Endothelial cell of umbilical vein (primary cell): ENCODE data around the gene BLOC1S6. TPM values are rescaled to one million over a fixed set of nuclear protein-coding genes. Genes with fewer than 3 reads are reported as not detected.

ENCODE experiments used
- BruUV-seq: library from RNA; stranded (reverse); fragments of 400-500 nt; replicated peaks from 2 replicates; lab custom pipeline; 2021; lab: Mats Ljungman, UMichigan
- CTCF ChIA-PET: fragments of 300-600, 350-600 bp; sonication (Branson Sonifier 250); formaldehyde crosslinking; loops from one replicate; lab custom pipeline; 2021; ENCODE audit warnings: antibody characterized with exemption, inconsistent platforms; lab: Charles Lee
- POLR2A ChIA-PET: fragments of 300-600, 350-600 bp; sonication (Branson Sonifier 250); formaldehyde crosslinking; loops from one replicate; lab custom pipeline; 2021; ENCODE audit warnings: antibody characterized with exemption, inconsistent platforms; lab: Charles Lee
- DNase-seq: peaks from one replicate; pipeline ENCODE4 v3.0.0-alpha.2; 2011; ENCODE audit warnings: low read depth, low spot score
- FAIRE-seq: peaks from 2 replicates; lab custom pipeline; 2011; peaks lifted over from hg19 to GRCh38; lab: Jason Lieb, UNC
- H2AFZ ChIP-seq: 2 replicates; pipeline ENCODE4 v1.6.0; 2012; ENCODE audit warnings: low read depth, low read length, control low read depth, inconsistent platforms
- H3K27ac ChIP-seq: 2 replicates; pipeline ENCODE4 v1.5.1; 2011; ENCODE audit warnings: low read depth, mild to moderate bottlenecking, control low read depth, low read length, moderate library complexity; ENCODE audit not compliant: insufficient read depth
- H3K27me3 ChIP-seq, 2 experiments: 2 replicates each; pipeline versions ENCODE4 v1.6.0 to v1.6.1; 2011; ENCODE audit warnings: low read length in 2 of 2, mixed read lengths in 1 of 2; ENCODE audit not compliant: control insufficient read depth in 2 of 2, insufficient read depth in 2 of 2
- H3K36me3 ChIP-seq, 2 experiments: 2 replicates in 1 of 2; 3 replicates in 1 of 2; pipeline ENCODE4 v1.5.1; 2011; ENCODE audit warnings: low read length in 2 of 2, mild to moderate bottlenecking in 1 of 2, moderate library complexity in 1 of 2; ENCODE audit not compliant: control insufficient read depth in 2 of 2, insufficient read depth in 2 of 2; ENCODE audit errors: extremely low read depth in 1 of 2
- H3K4me1 ChIP-seq: 3 replicates; pipeline ENCODE4 v1.5.1; 2011; ENCODE audit warnings: mild to moderate bottlenecking, low read length; ENCODE audit not compliant: control insufficient read depth, insufficient read depth; ENCODE audit errors: extremely low read depth
- H3K4me2 ChIP-seq: 2 replicates; pipeline ENCODE4 v1.6.1; 2011; ENCODE audit warnings: low read length, control low read depth, mixed read lengths; ENCODE audit not compliant: insufficient read depth
- H3K4me3 ChIP-seq, 3 experiments: fragments of 200-600 bp in 1 of 3; sonication (generic), shearing (Covaris generic) in 1 of 3; replicated peaks in 1 of 3; 2 replicates each; pipeline ENCODE4 v1.5.1; 2011 to 2016; ENCODE audit warnings: control low read depth in 3 of 3, low read length in 3 of 3, mild to moderate bottlenecking in 2 of 3, inconsistent platforms in 1 of 3, low read depth in 1 of 3, moderate library complexity in 1 of 3; ENCODE audit not compliant: insufficient read depth in 1 of 3
- H3K79me2 ChIP-seq: 2 replicates; pipeline ENCODE4 v1.6.0; 2012; ENCODE audit warnings: low read length, inconsistent platforms; ENCODE audit not compliant: control insufficient read depth, insufficient read depth
- H3K9ac ChIP-seq: replicated peaks from 2 replicates; pipeline ENCODE3; 2011; ENCODE audit warnings: low read length, control low read depth; ENCODE audit not compliant: insufficient read depth; ENCODE audit errors: extremely low read depth
- H3K9me1 ChIP-seq: replicated peaks from 3 replicates; pipeline ENCODE4 v1.6.0; 2011; ENCODE audit warnings: mild to moderate bottlenecking, low read length; ENCODE audit not compliant: control insufficient read depth, insufficient read depth; ENCODE audit errors: extremely low read depth
- H3K9me3 ChIP-seq: replicated peaks from 2 replicates; pipeline ENCODE4 v1.5.1; 2012; ENCODE audit warnings: low read length, inconsistent platforms; ENCODE audit not compliant: control insufficient read depth, insufficient read depth
- H4K20me1 ChIP-seq: replicated peaks from 2 replicates; pipeline ENCODE3; 2011; ENCODE audit warnings: mild to moderate bottlenecking, low read length; ENCODE audit not compliant: control insufficient read depth, insufficient read depth; ENCODE audit errors: extremely low read depth
- EZH2 ChIP-seq: IDR thresholded peaks from 2 replicates; pipeline ENCODE4 v1.6.1; 2012; ENCODE audit warnings: borderline replicate concordance, low read depth, mild to moderate bottlenecking, moderate library complexity, low read length, inconsistent platforms; ENCODE audit not compliant: severe bottlenecking
- FOS ChIP-seq: IDR thresholded peaks from 2 replicates; pipeline ENCODE4 v1.6.1; 2011; ENCODE audit warnings: mild to moderate bottlenecking, low read length, moderate library complexity, borderline replicate concordance; ENCODE audit not compliant: insufficient read depth
- GATA2 ChIP-seq: IDR thresholded peaks from 2 replicates; pipeline ENCODE4 v1.7.0; 2011; ENCODE audit warnings: low read depth, mild to moderate bottlenecking, moderate library complexity, mixed read lengths, low read length; ENCODE audit not compliant: insufficient read length, insufficient read depth
- JUN ChIP-seq: IDR thresholded peaks from 2 replicates; pipeline ENCODE4 v1.6.1; 2011; ENCODE audit warnings: borderline replicate concordance, low read depth; ENCODE audit not compliant: insufficient read length, insufficient read depth
- MAX ChIP-seq: IDR thresholded peaks from 2 replicates; pipeline ENCODE4 v1.6.1; 2011; ENCODE audit not compliant: insufficient read depth, insufficient read length
- MYC ChIP-seq: IDR thresholded peaks from one replicate; pipeline ENCODE4 v1.6.1; 2011; ENCODE audit warnings: mild to moderate bottlenecking, low read depth, low read length
- POLR2A ChIP-seq: IDR thresholded peaks from 2 replicates; pipeline ENCODE4 v1.6.1; 2012; ENCODE audit warnings: low read depth, mild to moderate bottlenecking, control low read depth, low read length
- POLR2AphosphoS5 ChIP-seq: IDR thresholded peaks from 2 replicates; pipeline ENCODE4 v1.6.1; 2012; ENCODE audit warnings: low read depth, mild to moderate bottlenecking, control low read depth, low read length, moderate library complexity; ENCODE audit not compliant: insufficient read depth
- dilution Hi-C: fragments of 300-500 bp; cut with MboI; formaldehyde crosslinking; loops from one replicate; pipeline ENCODE4 v1.15.0; 2019; ENCODE audit warnings: low sequenced_read_pairs; ENCODE audit not compliant: extremely low pct_ligation_motif_present
- intact Hi-C: fragments of 100-400 bp; cut with micrococcal nuclease; formaldehyde crosslinking; loops from one replicate; pipeline ENCODE4 v1.10.0; 2022
- polyA plus RNA-seq, 4 experiments: library from polyadenylated mRNA; depleted of rRNA in 3 of 4; stranded (reverse) in 3 of 4; unstranded in 1 of 4; fragments of >200 nt; gene quantifications; 2 replicates each; pipeline versions ENCODE4 v1.2.1 to v1.2.3, GENCODE V29; 2011 to 2012; ENCODE audit warnings: missing spikeins in 1 of 4
- total RNA-seq: library from RNA; stranded (reverse); gene quantifications from 2 replicates; pipeline ENCODE4 v1.2.3, GENCODE V29; 2021
- TF ChIP-seq, protein P1 (sequence below), 2 donors: IDR thresholded peaks; 1 replicate in 1 of 2; 2 replicates in 1 of 2; pipeline ENCODE4 v1.5.1; 2011; ENCODE audit warnings: low read length in 2 of 2, mild to moderate bottlenecking in 2 of 2, moderate library complexity in 2 of 2, control low read depth in 1 of 2, inconsistent platforms in 1 of 2, low read depth in 1 of 2; ENCODE audit not compliant: insufficient read depth in 1 of 2; ENCODE audit errors: extremely low read depth in 1 of 2

BLOC1S6 gene
- total and polyA plus RNA-seq, 2 donors (not counting 3 experiments of a cell fraction or from before 2014, with no cell fraction given), result 8.2 to 39.2 TPM

DNA sequence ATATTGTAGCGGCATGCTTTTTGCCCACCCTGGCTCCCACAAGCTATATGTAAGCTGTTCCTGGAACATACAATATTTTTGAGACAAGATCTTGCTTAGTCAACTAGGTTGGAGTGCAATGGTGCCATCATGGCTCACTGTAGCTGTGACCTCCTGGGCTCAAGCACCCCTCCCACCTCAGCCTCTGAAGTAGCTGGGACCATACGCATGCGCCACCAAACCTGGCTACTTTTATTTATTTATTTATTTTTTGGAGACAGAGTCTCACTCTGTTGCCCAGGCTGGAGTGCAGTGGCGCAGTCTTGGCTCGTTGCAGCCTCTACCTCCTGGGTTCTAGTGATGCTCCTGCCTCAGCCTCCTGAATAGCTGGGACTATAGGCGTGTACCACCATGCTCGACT is 41.0 kb downstream of the BLOC1S6 start:
- ChIA-PET POLR2A (no interaction called here), CTCF (no interaction called here)
- H3K9me1 ChIP-seq, result no peaks in the 10 kb centered on the region
- DNase-seq (no peak), FAIRE-seq (no peak)
- dilution Hi-C loops, result no loop called here
- TF ChIP-seq FOS, result no peak
- no peak for TF ChIP-seq POLR2A
- no peak for TF ChIP-seq EZH2
- TF ChIP-seq JUN, result no peak
- no peak for TF ChIP-seq MYC
- TF ChIP-seq, protein P1, sequence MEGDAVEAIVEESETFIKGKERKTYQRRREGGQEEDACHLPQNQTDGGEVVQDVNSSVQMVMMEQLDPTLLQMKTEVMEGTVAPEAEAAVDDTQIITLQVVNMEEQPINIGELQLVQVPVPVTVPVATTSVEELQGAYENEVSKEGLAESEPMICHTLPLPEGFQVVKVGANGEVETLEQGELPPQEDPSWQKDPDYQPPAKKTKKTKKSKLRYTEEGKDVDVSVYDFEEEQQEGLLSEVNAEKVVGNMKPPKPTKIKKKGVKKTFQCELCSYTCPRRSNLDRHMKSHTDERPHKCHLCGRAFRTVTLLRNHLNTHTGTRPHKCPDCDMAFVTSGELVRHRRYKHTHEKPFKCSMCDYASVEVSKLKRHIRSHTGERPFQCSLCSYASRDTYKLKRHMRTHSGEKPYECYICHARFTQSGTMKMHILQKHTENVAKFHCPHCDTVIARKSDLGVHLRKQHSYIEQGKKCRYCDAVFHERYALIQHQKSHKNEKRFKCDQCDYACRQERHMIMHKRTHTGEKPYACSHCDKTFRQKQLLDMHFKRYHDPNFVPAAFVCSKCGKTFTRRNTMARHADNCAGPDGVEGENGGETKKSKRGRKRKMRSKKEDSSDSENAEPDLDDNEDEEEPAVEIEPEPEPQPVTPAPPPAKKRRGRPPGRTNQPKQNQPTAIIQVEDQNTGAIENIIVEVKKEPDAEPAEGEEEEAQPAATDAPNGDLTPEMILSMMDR (IDR thresholded peaks at IDR 0.05; ENCODE audit: extremely low read depth in 1 of 2, insufficient read depth in 1 of 2, low read depth in 1 of 2, low read length in 2 of 2), result no peak
- no peak for TF ChIP-seq POLR2AphosphoS5
- TF ChIP-seq MAX, result no peak
- no peak for TF ChIP-seq GATA2
- no peaks in the 10 kb centered on the region for H4K20me1 ChIP-seq
- H3K27ac ChIP-seq, result no peak overlapping the region
- intact Hi-C loops, result no loop called here
- H2AFZ ChIP-seq, result no peak overlapping the region
- peaks cover 2 to 4% of the 10 kb centered on the region in 2 experiments for H3K27me3 ChIP-seq
- peaks cover 6% of the 10 kb centered on the region for H3K4me1 ChIP-seq
- BruUV-seq, result no TSS peak
- H3K36me3 ChIP-seq, result no peaks in the 10 kb centered on the region
- no peaks in the 10 kb centered on the region for H3K79me2 ChIP-seq
- H3K4me3 ChIP-seq, result no peak overlapping the region
- no peak overlapping the region for H3K4me2 ChIP-seq
- no peaks in the 10 kb centered on the region for H3K9me3 ChIP-seq
- H3K9ac ChIP-seq, result no peak overlapping the region
